ENCODE results near the gene TCF15. TPM values are rescaled to one million over a fixed set of nuclear protein-coding genes. Genes with fewer than 3 reads are reported as not detected.

The TCF15 gene
- total and polyA plus RNA-seq, 4 donors, result not detected

- H3K36me3 ChIP-seq (ENCODE audit: control insufficient read depth in 4 of 4, insufficient read depth in 3 of 4, low read depth in 1 of 4, low read length in 3 of 4), result no peaks in the 10 kb centered on the region
- WGBS, result 43% methylated on average over 20 of the region's 20 CpGs
- no peak overlapping the region for H3K27ac ChIP-seq (ENCODE audit: low read depth in 1 of 2, low read length in 2 of 2)
- TF ChIP-seq YY1 (IDR thresholded peaks at IDR 0.05) (no peak), RXRA (IDR thresholded peaks at IDR 0.05) (no peak), RAD21 (IDR thresholded peaks at IDR 0.05) (no peak), CTCF (IDR thresholded peaks at IDR 0.05; ENCODE audit: low read depth, low read length, missing input control) (no peak), MAX (IDR thresholded peaks at IDR 0.05) (no peak), GABPA (IDR thresholded peaks at IDR 0.05 in 1 of 2, conservative IDR thresholded peaks at IDR 0.05 in 1 of 2) (no peak), NR2F2 (IDR thresholded peaks at IDR 0.05) (no peak), HNF4A (conservative IDR thresholded peaks at IDR 0.05) (no peak), JUND (IDR thresholded peaks at IDR 0.05) (no peak)
- TF ChIP-seq, protein P1, sequence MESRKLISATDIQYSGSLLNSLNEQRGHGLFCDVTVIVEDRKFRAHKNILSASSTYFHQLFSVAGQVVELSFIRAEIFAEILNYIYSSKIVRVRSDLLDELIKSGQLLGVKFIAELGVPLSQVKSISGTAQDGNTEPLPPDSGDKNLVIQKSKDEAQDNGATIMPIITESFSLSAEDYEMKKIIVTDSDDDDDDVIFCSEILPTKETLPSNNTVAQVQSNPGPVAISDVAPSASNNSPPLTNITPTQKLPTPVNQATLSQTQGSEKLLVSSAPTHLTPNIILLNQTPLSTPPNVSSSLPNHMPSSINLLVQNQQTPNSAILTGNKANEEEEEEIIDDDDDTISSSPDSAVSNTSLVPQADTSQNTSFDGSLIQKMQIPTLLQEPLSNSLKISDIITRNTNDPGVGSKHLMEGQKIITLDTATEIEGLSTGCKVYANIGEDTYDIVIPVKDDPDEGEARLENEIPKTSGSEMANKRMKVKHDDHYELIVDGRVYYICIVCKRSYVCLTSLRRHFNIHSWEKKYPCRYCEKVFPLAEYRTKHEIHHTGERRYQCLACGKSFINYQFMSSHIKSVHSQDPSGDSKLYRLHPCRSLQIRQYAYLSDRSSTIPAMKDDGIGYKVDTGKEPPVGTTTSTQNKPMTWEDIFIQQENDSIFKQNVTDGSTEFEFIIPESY (IDR thresholded peaks at IDR 0.05), result no peak
- no peak overlapping the region for H3K9ac ChIP-seq (ENCODE audit: low read depth in 1 of 2, low read length in 2 of 2)
- H3K27me3 ChIP-seq (ENCODE audit: control insufficient read depth in 4 of 4, insufficient read depth in 4 of 4, low read length in 3 of 4), result peaks cover 0 to 5% (median 3%) of the 10 kb centered on the region in 4 donors
- H3K9me3 ChIP-seq (ENCODE audit: control insufficient read depth in 4 of 4, low read length in 3 of 4), result no peaks in the 10 kb centered on the region
- H3K4me3 ChIP-seq (ENCODE audit: low read depth in 1 of 3, low read length in 3 of 3), result no peak overlapping the region
- no peak for DNase-seq (ENCODE audit: low spot score)
- H3K4me1 ChIP-seq (ENCODE audit: control insufficient read depth in 4 of 4, insufficient read depth in 4 of 4, low read length in 3 of 4), result no peaks in the 10 kb centered on the region
Observed at GRCh38 chr20:568097-568652, 41.9 kb downstream of the TCF15 start.

DNA sequence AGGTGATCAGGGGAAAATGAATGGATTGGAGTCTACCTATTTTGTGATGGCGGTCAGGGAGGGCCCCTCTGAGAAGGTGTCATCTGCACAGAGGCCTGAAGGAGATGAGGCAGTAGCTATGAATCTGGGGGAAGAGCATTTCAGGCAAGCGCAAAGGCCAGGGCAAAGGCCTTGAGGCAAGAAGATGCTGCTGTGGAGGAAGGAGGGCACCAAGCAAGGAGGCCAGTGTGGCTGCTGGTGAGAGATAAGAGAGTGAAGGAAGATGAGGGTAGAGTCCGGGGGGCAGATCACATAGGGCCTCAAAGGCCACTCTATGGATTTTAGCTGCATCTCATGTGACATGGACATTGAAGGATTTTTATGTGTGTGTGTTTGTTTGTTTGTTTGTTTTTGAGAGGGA, 45.9 kb downstream of the TCF15 start:
- TF ChIP-seq HNF4A (conservative IDR thresholded peaks at IDR 0.05), result no peak
- TF ChIP-seq GABPA (IDR thresholded peaks at IDR 0.05 in 1 of 2, conservative IDR thresholded peaks at IDR 0.05 in 1 of 2), result no peak
- TF ChIP-seq, protein P2, sequence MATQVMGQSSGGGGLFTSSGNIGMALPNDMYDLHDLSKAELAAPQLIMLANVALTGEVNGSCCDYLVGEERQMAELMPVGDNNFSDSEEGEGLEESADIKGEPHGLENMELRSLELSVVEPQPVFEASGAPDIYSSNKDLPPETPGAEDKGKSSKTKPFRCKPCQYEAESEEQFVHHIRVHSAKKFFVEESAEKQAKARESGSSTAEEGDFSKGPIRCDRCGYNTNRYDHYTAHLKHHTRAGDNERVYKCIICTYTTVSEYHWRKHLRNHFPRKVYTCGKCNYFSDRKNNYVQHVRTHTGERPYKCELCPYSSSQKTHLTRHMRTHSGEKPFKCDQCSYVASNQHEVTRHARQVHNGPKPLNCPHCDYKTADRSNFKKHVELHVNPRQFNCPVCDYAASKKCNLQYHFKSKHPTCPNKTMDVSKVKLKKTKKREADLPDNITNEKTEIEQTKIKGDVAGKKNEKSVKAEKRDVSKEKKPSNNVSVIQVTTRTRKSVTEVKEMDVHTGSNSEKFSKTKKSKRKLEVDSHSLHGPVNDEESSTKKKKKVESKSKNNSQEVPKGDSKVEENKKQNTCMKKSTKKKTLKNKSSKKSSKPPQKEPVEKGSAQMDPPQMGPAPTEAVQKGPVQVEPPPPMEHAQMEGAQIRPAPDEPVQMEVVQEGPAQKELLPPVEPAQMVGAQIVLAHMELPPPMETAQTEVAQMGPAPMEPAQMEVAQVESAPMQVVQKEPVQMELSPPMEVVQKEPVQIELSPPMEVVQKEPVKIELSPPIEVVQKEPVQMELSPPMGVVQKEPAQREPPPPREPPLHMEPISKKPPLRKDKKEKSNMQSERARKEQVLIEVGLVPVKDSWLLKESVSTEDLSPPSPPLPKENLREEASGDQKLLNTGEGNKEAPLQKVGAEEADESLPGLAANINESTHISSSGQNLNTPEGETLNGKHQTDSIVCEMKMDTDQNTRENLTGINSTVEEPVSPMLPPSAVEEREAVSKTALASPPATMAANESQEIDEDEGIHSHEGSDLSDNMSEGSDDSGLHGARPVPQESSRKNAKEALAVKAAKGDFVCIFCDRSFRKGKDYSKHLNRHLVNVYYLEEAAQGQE (IDR thresholded peaks at IDR 0.05), result no peak
- no peak for TF ChIP-seq SP1 (IDR thresholded peaks at IDR 0.05)
- TF ChIP-seq FOXA2 (IDR thresholded peaks at IDR 0.05), result no peak
- no peak for TF ChIP-seq CTCF (IDR thresholded peaks at IDR 0.05; ENCODE audit: low read depth, low read length, missing input control)
- TF ChIP-seq NR2F2 (IDR thresholded peaks at IDR 0.05), result no peak
- no peak for TF ChIP-seq TAF1 (conservative IDR thresholded peaks at IDR 0.05)
- TF ChIP-seq MAX (IDR thresholded peaks at IDR 0.05), result no peak
- Histone ChIP-seq H3K4me3 (ENCODE audit: low read depth in 1 of 3, low read length in 3 of 3) (no peak overlapping the region), H3K9ac (ENCODE audit: low read depth in 1 of 2, low read length in 2 of 2) (no peak overlapping the region), H3K9me3 (ENCODE audit: control insufficient read depth in 4 of 4, low read length in 3 of 4) (no peaks in the 10 kb centered on the region), H3K27me3 (ENCODE audit: control insufficient read depth in 4 of 4, insufficient read depth in 4 of 4, low read length in 3 of 4) (peaks cover 0 to 5% (median 2%) of the 10 kb centered on the region in 4 donors), H3K36me3 (ENCODE audit: control insufficient read depth in 4 of 4, insufficient read depth in 3 of 4, low read depth in 1 of 4, low read length in 3 of 4) (no peaks in the 10 kb centered on the region), H3K27ac (ENCODE audit: low read depth in 1 of 2, low read length in 2 of 2) (no peak overlapping the region), H3K4me1 (ENCODE audit: control insufficient read depth in 4 of 4, insufficient read depth in 4 of 4, low read length in 3 of 4) (no peaks in the 10 kb centered on the region)
- WGBS, result 95% methylated on average over 3 of the region's 3 CpGs
- DNase-seq (ENCODE audit: low spot score), result no peak
